CD8-positive, alpha-beta memory T cell (primary cell): Measurements from ENCODE around the gene GATA6. TPM values are rescaled to one million over a fixed set of nuclear protein-coding genes. Genes with fewer than 3 reads are reported as not detected.
A peak's percentile ranks its signal among the peaks of the same experiment; 100 is the strongest.
"Not testable (repeated sequence)": the region's sequence is repeated elsewhere in the genome, so short reads cannot be mapped to it uniquely, and the experiment has no call there.

Experiments
- CTCF ChIA-PET: fragments of 350-600 bp; sonication (Branson Sonifier 250); formaldehyde crosslinking; loops from one replicate; lab custom pipeline; 2021; ENCODE audit warnings: antibody characterized with exemption; lab: Charles Lee
- POLR2A ChIA-PET: fragments of 350-600 bp; sonication (Branson Sonifier 250); formaldehyde crosslinking; loops from one replicate; lab custom pipeline; 2021; ENCODE audit warnings: antibody characterized with exemption; lab: Charles Lee
- DNase-seq, 5 donors: peaks; one replicate each; pipeline versions ENCODE4 v3.0.0 to v3.0.0-alpha.2; 2020 to 2022; ENCODE audit warnings: mixed read lengths in 1 of 5
- H3K27ac ChIP-seq: one replicate; pipeline ENCODE4 v1.7.0; 2013; ENCODE audit warnings: low read depth, mild to moderate bottlenecking, low read length, moderate library complexity
- H3K27me3 ChIP-seq: 2 replicates; pipeline ENCODE4 v1.7.0; 2013; ENCODE audit warnings: low read length, mild to moderate bottlenecking; ENCODE audit not compliant: insufficient read depth, poor library complexity, severe bottlenecking
- H3K36me3 ChIP-seq: 2 replicates; pipeline ENCODE4 v1.7.0; 2013; ENCODE audit warnings: mild to moderate bottlenecking, low read length, moderate library complexity; ENCODE audit not compliant: insufficient read depth
- H3K4me1 ChIP-seq: 2 replicates; pipeline ENCODE4 v1.7.0; 2013; ENCODE audit warnings: mild to moderate bottlenecking, low read length, moderate library complexity; ENCODE audit not compliant: insufficient read depth
- H3K4me3 ChIP-seq: 2 replicates; pipeline ENCODE4 v1.7.0; 2013; ENCODE audit warnings: mild to moderate bottlenecking, low read length
- H3K9me3 ChIP-seq: 2 replicates; pipeline ENCODE4 v1.7.0; 2013; ENCODE audit warnings: mild to moderate bottlenecking, low read length
- H3K27ac Mint-ChIP-seq, 8 donors: one replicate each; pipeline ENCODE4 v1.8.0; 2020 to 2021; ENCODE audit warnings: mixed read lengths in 8 of 8, mild to moderate bottlenecking in 6 of 8, inconsistent platforms in 3 of 8, moderate library complexity in 3 of 8
- H3K27me3 Mint-ChIP-seq, 2 donors: one replicate each; pipeline ENCODE4 v1.8.0; 2020 to 2021; ENCODE audit warnings: mixed read lengths in 2 of 2, mild to moderate bottlenecking in 1 of 2, moderate library complexity in 1 of 2
- H3K36me3 Mint-ChIP-seq, 3 donors: one replicate each; pipeline ENCODE4 v1.8.0; 2020 to 2021; ENCODE audit warnings: mixed read lengths in 3 of 3, inconsistent platforms in 1 of 3, mild to moderate bottlenecking in 1 of 3
- H3K4me1 Mint-ChIP-seq, 3 donors: one replicate each; pipeline ENCODE4 v1.8.0; 2020 to 2021; ENCODE audit warnings: mixed read lengths in 3 of 3, inconsistent platforms in 1 of 3, mild to moderate bottlenecking in 1 of 3
- H3K4me3 Mint-ChIP-seq, 7 donors: one replicate each; pipeline ENCODE4 v1.8.0; 2020 to 2021; ENCODE audit warnings: mixed read lengths in 7 of 7, mild to moderate bottlenecking in 6 of 7, moderate library complexity in 4 of 7, inconsistent platforms in 2 of 7
- H3K9me3 Mint-ChIP-seq, 5 donors: one replicate each; pipeline ENCODE4 v1.8.0; 2020 to 2022; ENCODE audit warnings: mixed read lengths in 5 of 5, mild to moderate bottlenecking in 3 of 5, moderate library complexity in 2 of 5, inconsistent platforms in 1 of 5
- polyA plus RNA-seq: library from polyadenylated mRNA; unstranded; fragments of 300-500 nt; fragmentation: Illumina TruSeq; gene quantifications from one replicate; pipeline ENCODE4 v1.2.3, GENCODE V29; 2021
- total RNA-seq, 2 experiments: library from RNA; stranded (reverse); gene quantifications; one replicate each; pipeline ENCODE4 v1.2.3, GENCODE V29; 2021

GATA6 gene
- total and polyA plus RNA-seq, 3 experiments from 2014 or later = 0.04 to 0.32 (median 0.11) TPM

GRCh38 chr18:22196943-22197342 lies 27.6 kb downstream of the GATA6 start:
- CTCF ChIA-PET, H3K9me3 Mint-ChIP-seq, H3K27ac ChIP-seq, DNase-seq, POLR2A ChIA-PET, H3K4me3 ChIP-seq, H3K4me1 ChIP-seq, H3K27me3 ChIP-seq, H3K4me3 Mint-ChIP-seq, H3K36me3 Mint-ChIP-seq, H3K36me3 ChIP-seq, H3K4me1 Mint-ChIP-seq, H3K9me3 ChIP-seq: not testable (repeated sequence)
- peaks cover 34 to 35% of the 10 kb centered on the region in 2 donors for H3K27me3 Mint-ChIP-seq
- H3K27ac Mint-ChIP-seq = peak overlapping the region in 1 of 8 donors; percentile 70

- Mint-ChIP-seq H3K27me3 (peaks cover 30 to 35% of the 10 kb centered on the region in 2 donors), H3K27ac (no peak overlapping the region), H3K36me3 (no peaks in the 10 kb centered on the region), H3K9me3 (no peaks in the 10 kb centered on the region), H3K4me3 (no peak overlapping the region), H3K4me1 (no peaks in the 10 kb centered on the region)
- Histone ChIP-seq H3K36me3 (no peaks in the 10 kb centered on the region), H3K4me1 (no peaks in the 10 kb centered on the region), H3K27ac (no peak overlapping the region), H3K27me3 (no peaks in the 10 kb centered on the region), H3K4me3 (no peak overlapping the region), H3K9me3 (no peaks in the 10 kb centered on the region)
- POLR2A ChIA-PET = no interaction called here
- CTCF ChIA-PET = no interaction called here
- DNase-seq = no peak
Measured at GRCh38 chr18:22197668-22198067, 28.3 kb downstream of the GATA6 start.

GRCh38 chr18:22198163-22198562 lies 28.8 kb downstream of the GATA6 start:
- CTCF ChIA-PET = no interaction called here
- Mint-ChIP-seq H3K4me1 (no peaks in the 10 kb centered on the region), H3K27me3 (peaks cover 30 to 31% of the 10 kb centered on the region in 2 donors)

GRCh38 chr18:22199005-22199404 lies 29.6 kb downstream of the GATA6 start:
- Histone ChIP-seq H3K36me3 (no peaks in the 10 kb centered on the region), H3K27ac (no peak overlapping the region), H3K4me3 (no peak overlapping the region), H3K4me1 (no peaks in the 10 kb centered on the region), H3K9me3 (no peaks in the 10 kb centered on the region), H3K27me3 (no peaks in the 10 kb centered on the region)
- no peak overlapping the region for H3K27ac Mint-ChIP-seq
- no peaks in the 10 kb centered on the region for H3K9me3 Mint-ChIP-seq
- ChIA-PET POLR2A (no interaction called here), CTCF (no interaction called here)
- no peak overlapping the region for H3K4me3 Mint-ChIP-seq
- H3K4me1 Mint-ChIP-seq = no peaks in the 10 kb centered on the region
- no peak for DNase-seq
- H3K36me3 Mint-ChIP-seq = no peaks in the 10 kb centered on the region
- H3K27me3 Mint-ChIP-seq = peaks cover 29 to 30% of the 10 kb centered on the region in 2 donors

More at GRCh38 chr18:22198163-22198562, 28.8 kb downstream of the GATA6 start:
- Histone ChIP-seq H3K36me3 (no peaks in the 10 kb centered on the region), H3K4me3 (no peak overlapping the region), H3K27ac (no peak overlapping the region), H3K4me1 (no peaks in the 10 kb centered on the region), H3K9me3 (no peaks in the 10 kb centered on the region), H3K27me3 (no peaks in the 10 kb centered on the region)
- no peak for DNase-seq
- Mint-ChIP-seq H3K36me3 (no peaks in the 10 kb centered on the region), H3K27ac (no peak overlapping the region), H3K9me3 (no peaks in the 10 kb centered on the region), H3K4me3 (no peak overlapping the region)
- POLR2A ChIA-PET = no interaction called here

GRCh38 chr18:22200611-22201225 lies 31.3 kb downstream of the GATA6 start:
- no peak overlapping the region for H3K4me3 Mint-ChIP-seq
- Histone ChIP-seq H3K4me3 (no peak overlapping the region), H3K27me3 (no peaks in the 10 kb centered on the region), H3K9me3 (no peaks in the 10 kb centered on the region), H3K4me1 (no peaks in the 10 kb centered on the region), H3K36me3 (no peaks in the 10 kb centered on the region), H3K27ac (no peak overlapping the region)
- no peak for DNase-seq
- H3K27me3 Mint-ChIP-seq = peaks cover 14 to 31% of the 10 kb centered on the region in 2 donors
- no peak overlapping the region for H3K27ac Mint-ChIP-seq
- no peaks in the 10 kb centered on the region for H3K36me3 Mint-ChIP-seq
- H3K4me1 Mint-ChIP-seq = no peaks in the 10 kb centered on the region
- H3K9me3 Mint-ChIP-seq = no peaks in the 10 kb centered on the region
- POLR2A ChIA-PET = no interaction called here
- CTCF ChIA-PET = no interaction called here

- DNase-seq = no peak
- no peak overlapping the region for H3K4me3 Mint-ChIP-seq
- H3K4me1 Mint-ChIP-seq = no peaks in the 10 kb centered on the region
- H3K27me3 Mint-ChIP-seq = peaks cover 10 to 32% of the 10 kb centered on the region in 2 donors
- no peaks in the 10 kb centered on the region for H3K9me3 Mint-ChIP-seq
- Histone ChIP-seq H3K9me3 (no peaks in the 10 kb centered on the region), H3K4me3 (no peak overlapping the region), H3K4me1 (no peaks in the 10 kb centered on the region), H3K27me3 (no peaks in the 10 kb centered on the region), H3K27ac (no peak overlapping the region), H3K36me3 (no peaks in the 10 kb centered on the region)
- POLR2A ChIA-PET = no interaction called here
- H3K36me3 Mint-ChIP-seq = no peaks in the 10 kb centered on the region
- H3K27ac Mint-ChIP-seq = peak overlapping the region in 2 of 8 donors; percentile 2 to 19
- CTCF ChIA-PET = no interaction called here
Measured at GRCh38 chr18:22203035-22203434, 33.6 kb downstream of the GATA6 start.

- no peaks in the 10 kb centered on the region for H3K36me3 ChIP-seq
- H3K36me3 Mint-ChIP-seq = no peaks in the 10 kb centered on the region
- no peak overlapping the region for H3K27ac ChIP-seq
- H3K9me3 Mint-ChIP-seq = no peaks in the 10 kb centered on the region
- ChIA-PET POLR2A (no interaction called here), CTCF (no interaction called here)
- H3K4me3 ChIP-seq = no peak overlapping the region
- no peaks in the 10 kb centered on the region for H3K4me1 ChIP-seq
- H3K27me3 Mint-ChIP-seq = peaks cover 9 to 32% of the 10 kb centered on the region in 2 donors
- no peaks in the 10 kb centered on the region for H3K4me1 Mint-ChIP-seq
- no peaks in the 10 kb centered on the region for H3K9me3 ChIP-seq
- H3K27me3 ChIP-seq = no peaks in the 10 kb centered on the region
- no peak overlapping the region for H3K27ac Mint-ChIP-seq
- DNase-seq = no peak
- H3K4me3 Mint-ChIP-seq = no peak overlapping the region
Measured at GRCh38 chr18:22203536-22204213, 34.3 kb downstream of the GATA6 start.

GRCh38 chr18:22204214-22204536 lies 34.8 kb downstream of the GATA6 start:
- Histone ChIP-seq H3K4me1 (no peaks in the 10 kb centered on the region), H3K36me3 (no peaks in the 10 kb centered on the region), H3K4me3 (no peak overlapping the region), H3K27me3 (no peaks in the 10 kb centered on the region), H3K27ac (no peak overlapping the region), H3K9me3 (no peaks in the 10 kb centered on the region)
- Mint-ChIP-seq H3K9me3 (no peaks in the 10 kb centered on the region), H3K4me3 (no peak overlapping the region), H3K4me1 (no peaks in the 10 kb centered on the region), H3K27ac (no peak overlapping the region), H3K36me3 (no peaks in the 10 kb centered on the region), H3K27me3 (peaks cover 8 to 27% of the 10 kb centered on the region in 2 donors)
- no peak for DNase-seq
- ChIA-PET CTCF (no interaction called here), POLR2A (no interaction called here)
